DMS79 (cell line): ENCODE results near the gene LZTS2.

Experiments
- DNase-seq: peaks from one replicate; lab custom pipeline; 2025; lab: John Stamatoyannopoulos, UW

The LZTS2 gene

GRCh38 chr10:100998183-100998990 lies 1.2 kb upstream of the LZTS2 start:
- peak; percentile 79 for DNase-seq

GRCh38 chr10:100998991-100999741 lies 442 bp upstream of the LZTS2 start:
- DNase-seq: no peak

- no peak for DNase-seq
Measured at GRCh38 chr10:101000127-101000914, 713 bp downstream of the LZTS2 start.

GRCh38 chr10:101000915-101001658 lies 1.5 kb downstream of the LZTS2 start:
- no peak for DNase-seq

- DNase-seq: no peak
Measured at GRCh38 chr10:101001659-101002035, 2.0 kb downstream of the LZTS2 start.

- no peak for DNase-seq
Measured at GRCh38 chr10:101002456-101002855, 2.8 kb downstream of the LZTS2 start.

- no peak for DNase-seq
Measured at GRCh38 chr10:101003639-101004206, 4.1 kb downstream of the LZTS2 start.

- no peak for DNase-seq
Measured at GRCh38 chr10:101005361-101005760, 5.8 kb downstream of the LZTS2 start.

- no peak for DNase-seq
Measured at GRCh38 chr10:101005869-101006567, 6.4 kb downstream of the LZTS2 start.

- no peak for DNase-seq
Measured at GRCh38 chr10:101006593-101007098, 7.0 kb downstream of the LZTS2 start.

- peak; percentile 54 for DNase-seq
Measured at GRCh38 chr10:101007099-101007711, 7.6 kb downstream of the LZTS2 start.

- DNase-seq: no peak
Measured at GRCh38 chr10:101007915-101008822, 8.6 kb downstream of the LZTS2 start.

- no peak for DNase-seq
Measured at GRCh38 chr10:101008823-101009423, 9.3 kb downstream of the LZTS2 start.

GRCh38 chr10:101010329-101010728 lies 10.7 kb downstream of the LZTS2 start:
- DNase-seq: no peak

- DNase-seq: no peak
Measured at GRCh38 chr10:101011517-101012423, 12.2 kb downstream of the LZTS2 start.

GRCh38 chr10:101012525-101013364 lies 13.1 kb downstream of the LZTS2 start:
- no peak for DNase-seq

- no peak for DNase-seq
Measured at GRCh38 chr10:101013365-101013825, 13.8 kb downstream of the LZTS2 start.
